Sigmoid colon (tissue), 4 donors: Measurements from ENCODE around the gene IL1RAPL1.

ENCODE experiments used
- EP300 ChIP-seq, 4 donors: sonication (generic); formaldehyde crosslinking; IDR thresholded peaks; one replicate each; pipeline ENCODE4 v1.6.1; 2017; ENCODE audit warnings: antibody characterized with exemption in 4 of 4
- POLR2A ChIP-seq, 2 donors: fragments of 450-650 bp; IDR thresholded peaks; one replicate each; pipeline ENCODE4 v1.6.1; 2016; ENCODE audit warnings: antibody characterized with exemption in 2 of 2, mild to moderate bottlenecking in 2 of 2, moderate library complexity in 2 of 2
- POLR2AphosphoS5 ChIP-seq, 4 donors: sonication (generic); formaldehyde crosslinking; IDR thresholded peaks; one replicate each; pipeline ENCODE4 v1.6.1; 2017; ENCODE audit warnings: antibody characterized with exemption in 4 of 4
- TF ChIP-seq, protein P1 (sequence below), 4 experiments: fragments of 450-650 bp in 3 of 4; fragments of 200-600 bp in 1 of 4; IDR thresholded peaks; one replicate each; pipeline ENCODE4 v1.5.1; 2016 to 2019; ENCODE audit warnings: antibody characterized with exemption in 4 of 4, mild to moderate bottlenecking in 3 of 4, moderate library complexity in 2 of 4

DNA sequence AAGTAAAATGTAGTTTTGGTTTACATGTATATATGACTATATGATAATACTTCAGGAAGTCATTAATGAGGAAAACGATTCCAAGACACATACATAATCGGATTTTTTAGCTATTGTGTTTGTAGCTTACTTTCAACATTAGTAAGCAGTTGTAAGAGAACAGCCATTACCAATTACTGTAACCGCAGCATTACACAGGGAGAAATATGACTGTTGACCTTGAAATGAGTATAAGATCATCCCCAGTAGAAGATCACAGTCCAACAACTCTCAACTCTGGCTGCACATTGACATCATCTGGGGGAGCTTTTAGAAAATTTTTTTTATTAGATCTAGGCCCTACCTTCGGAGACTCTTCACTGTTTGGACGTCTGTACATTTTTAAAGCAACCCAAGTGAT, 866.1 kb downstream of the IL1RAPL1 start:
- TF ChIP-seq, protein P1, sequence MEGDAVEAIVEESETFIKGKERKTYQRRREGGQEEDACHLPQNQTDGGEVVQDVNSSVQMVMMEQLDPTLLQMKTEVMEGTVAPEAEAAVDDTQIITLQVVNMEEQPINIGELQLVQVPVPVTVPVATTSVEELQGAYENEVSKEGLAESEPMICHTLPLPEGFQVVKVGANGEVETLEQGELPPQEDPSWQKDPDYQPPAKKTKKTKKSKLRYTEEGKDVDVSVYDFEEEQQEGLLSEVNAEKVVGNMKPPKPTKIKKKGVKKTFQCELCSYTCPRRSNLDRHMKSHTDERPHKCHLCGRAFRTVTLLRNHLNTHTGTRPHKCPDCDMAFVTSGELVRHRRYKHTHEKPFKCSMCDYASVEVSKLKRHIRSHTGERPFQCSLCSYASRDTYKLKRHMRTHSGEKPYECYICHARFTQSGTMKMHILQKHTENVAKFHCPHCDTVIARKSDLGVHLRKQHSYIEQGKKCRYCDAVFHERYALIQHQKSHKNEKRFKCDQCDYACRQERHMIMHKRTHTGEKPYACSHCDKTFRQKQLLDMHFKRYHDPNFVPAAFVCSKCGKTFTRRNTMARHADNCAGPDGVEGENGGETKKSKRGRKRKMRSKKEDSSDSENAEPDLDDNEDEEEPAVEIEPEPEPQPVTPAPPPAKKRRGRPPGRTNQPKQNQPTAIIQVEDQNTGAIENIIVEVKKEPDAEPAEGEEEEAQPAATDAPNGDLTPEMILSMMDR (IDR thresholded peaks at IDR 0.05) = no peak
- TF ChIP-seq POLR2A (IDR thresholded peaks at IDR 0.05) (no peak), POLR2AphosphoS5 (IDR thresholded peaks at IDR 0.05) (no peak), EP300 (IDR thresholded peaks at IDR 0.05) (no peak)
